Gastrocnemius medialis (tissue), 4 donors: ENCODE data around the gene PLD4. TPM values are rescaled to one million over a fixed set of nuclear protein-coding genes. Genes with fewer than 3 reads are reported as not detected.
"Not testable (repeated sequence)": the region's sequence is repeated elsewhere in the genome, so short reads cannot be mapped to it uniquely, and the experiment has no call there.

Experiments used
- ATAC-seq, 2 donors: fragments of 150-250 bp; one replicate each; pipeline ENCODE4 v1.9.1; 2016
- DNase-seq, 2 donors: peaks; one replicate each; pipeline ENCODE4 v3.0.0-alpha.2; 2019
- H3K27ac ChIP-seq, 4 donors: fragments of 200-600 bp; sonication (generic); 1 replicate in 1 of 4; 2 replicates in 3 of 4; pipeline ENCODE4 v1.5.1; 2016 to 2018; ENCODE audit warnings: mild to moderate bottlenecking in 2 of 4, moderate library complexity in 1 of 4
- H3K27me3 ChIP-seq, 3 donors: fragments of 200-600 bp; sonication (generic) in 2 of 3; 1 replicate in 1 of 3; 2 replicates in 2 of 3; pipeline versions ENCODE4 v1.5.1 to v1.6.0; 2016 to 2019; ENCODE audit warnings: mild to moderate bottlenecking in 1 of 3, moderate library complexity in 1 of 3
- H3K36me3 ChIP-seq, 2 donors: fragments of 200-600 bp; sonication (generic) in 1 of 2; one replicate each; pipeline ENCODE4 v1.5.1; 2017 to 2018
- H3K4me1 ChIP-seq, 2 donors: fragments of 200-600 bp; sonication (generic) in 1 of 2; one replicate each; pipeline ENCODE4 v1.5.1; 2016 to 2017; ENCODE audit warnings: mild to moderate bottlenecking in 2 of 2
- H3K4me3 ChIP-seq, 4 donors: fragments of 200-600 bp; sonication (generic) in 3 of 4; 1 replicate in 1 of 4; 2 replicates in 3 of 4; pipeline ENCODE4 v1.5.1; 2016 to 2019; ENCODE audit warnings: mild to moderate bottlenecking in 2 of 4
- H3K9me3 ChIP-seq, 3 donors: fragments of 200-600 bp; sonication (generic) in 2 of 3; 1 replicate in 1 of 3; 2 replicates in 2 of 3; pipeline ENCODE4 v1.5.1; 2016 to 2019
- CTCF ChIP-seq, 5 experiments: fragments of 450-650 bp in 3 of 5; fragments of 200-600 bp in 2 of 5; sonication (generic) in 2 of 5; IDR thresholded peaks in 4 of 5; conservative IDR thresholded peaks in 1 of 5; 1 replicate in 4 of 5; 2 replicates in 1 of 5; pipeline ENCODE4 v1.5.1; 2016 to 2019; ENCODE audit warnings: antibody characterized with exemption in 5 of 5, mild to moderate bottlenecking in 3 of 5, moderate library complexity in 3 of 5
- POLR2A ChIP-seq, 2 donors: fragments of 450-650 bp; IDR thresholded peaks; one replicate each; pipeline ENCODE4 v1.6.1; 2017; ENCODE audit warnings: antibody characterized with exemption in 2 of 2, mild to moderate bottlenecking in 2 of 2, moderate library complexity in 2 of 2
- in situ Hi-C, 4 donors: fragments of 200-750 bp; cut with MboI; loops; one replicate each; pipeline versions ENCODE4 v1.15.0 to v1.8.0; 2017; ENCODE audit warnings: low sequenced_read_pairs in 4 of 4
- intact Hi-C: fragments of 100-400 bp; cut with DNase I; formaldehyde crosslinking; loops from one replicate; pipeline ENCODE4 v1.15.1; 2023; ENCODE audit warnings: low total_unique reads
- total RNA-seq, 4 donors: library from RNA; depleted of rRNA; stranded (reverse); fragments of >200 nt; gene quantifications; one replicate each; pipeline versions ENCODE4 v1.1.0 to v1.2.3, GENCODE V29; 2016

Gene PLD4
- total RNA-seq, 4 donors from 2014 or later, result not detected

- H3K9me3 ChIP-seq, result no peaks in the 10 kb centered on the region
- no peaks in the 10 kb centered on the region for H3K4me1 ChIP-seq
- H3K36me3 ChIP-seq, result peaks cover 0 to 28% of the 10 kb centered on the region in 2 donors
- no peaks in the 10 kb centered on the region for H3K27me3 ChIP-seq
- no peak for TF ChIP-seq POLR2A (IDR thresholded peaks at IDR 0.05)
- TF ChIP-seq CTCF (IDR thresholded peaks at IDR 0.05 in 4 of 5, conservative IDR thresholded peaks at IDR 0.05 in 1 of 5), result no peak
- ATAC-seq (no peak), DNase-seq (no peak)
- no peak overlapping the region for H3K4me3 ChIP-seq
- intact Hi-C loops, result no loop called here
- H3K27ac ChIP-seq, result no peak overlapping the region
- in situ Hi-C loops, result no loop called here
Observed at GRCh38 chr14:104889375-104889757, 35.3 kb upstream of the PLD4 start.

DNA sequence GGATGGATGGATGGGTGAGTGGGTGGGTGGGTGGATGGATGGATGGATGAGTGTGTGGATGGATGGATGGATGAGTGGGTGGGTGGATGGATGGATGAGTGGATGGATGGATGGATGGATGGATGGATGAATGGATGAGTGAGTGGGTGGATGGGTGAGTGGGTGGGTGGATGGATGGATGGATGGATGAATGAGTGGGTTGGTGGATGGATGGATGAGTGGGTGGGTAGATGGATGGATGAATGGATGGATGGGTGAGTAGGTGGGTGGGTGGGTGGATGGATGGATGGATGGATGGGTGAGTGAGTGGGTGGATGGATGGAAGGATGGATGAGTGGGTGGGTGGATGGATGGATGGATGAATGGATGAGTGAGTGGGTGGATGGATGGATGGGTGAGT, 34.4 kb upstream of the PLD4 start:
- intact Hi-C loops, H3K4me1 ChIP-seq, ATAC-seq, H3K4me3 ChIP-seq, H3K27ac ChIP-seq, H3K27me3 ChIP-seq, DNase-seq, H3K9me3 ChIP-seq, in situ Hi-C loops: not testable (repeated sequence)
- H3K36me3 ChIP-seq, result peaks cover 0 to 28% of the 10 kb centered on the region in 2 donors

DNA sequence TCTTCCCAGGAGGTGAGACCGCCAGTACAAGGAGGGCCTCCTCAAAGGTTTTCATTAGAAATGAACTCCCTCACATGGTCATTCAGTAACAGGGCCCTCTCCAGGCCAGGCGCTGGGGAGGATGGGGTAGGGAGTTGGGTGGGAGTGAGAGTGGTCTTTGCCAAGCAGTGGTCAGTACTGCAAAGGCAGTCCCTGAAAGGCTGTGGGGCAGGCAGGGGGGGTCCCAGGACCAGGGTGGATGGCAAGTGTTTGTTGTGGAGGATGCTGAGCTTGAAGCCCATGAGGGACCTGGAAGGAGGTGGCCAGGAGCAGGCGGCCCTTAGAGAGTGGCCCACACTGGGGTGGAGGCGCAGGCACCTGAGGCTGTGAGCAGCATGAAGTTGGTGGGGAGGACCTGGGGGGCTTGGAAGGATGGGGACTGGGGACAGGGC, 33.5 kb upstream of the PLD4 start:
- TF ChIP-seq POLR2A (IDR thresholded peaks at IDR 0.05), result no peak
- TF ChIP-seq CTCF (IDR thresholded peaks at IDR 0.05 in 4 of 5, conservative IDR thresholded peaks at IDR 0.05 in 1 of 5), result no peak
- DNase-seq, result no peak
- Histone ChIP-seq H3K27me3 (no peaks in the 10 kb centered on the region), H3K4me3 (no peak overlapping the region), H3K36me3 (peaks cover 0 to 25% of the 10 kb centered on the region in 2 donors), H3K4me1 (no peaks in the 10 kb centered on the region), H3K27ac (no peak overlapping the region), H3K9me3 (no peaks in the 10 kb centered on the region)
- in situ Hi-C loops (no loop called here), intact Hi-C loops (no loop called here)
- no peak for ATAC-seq

DNA sequence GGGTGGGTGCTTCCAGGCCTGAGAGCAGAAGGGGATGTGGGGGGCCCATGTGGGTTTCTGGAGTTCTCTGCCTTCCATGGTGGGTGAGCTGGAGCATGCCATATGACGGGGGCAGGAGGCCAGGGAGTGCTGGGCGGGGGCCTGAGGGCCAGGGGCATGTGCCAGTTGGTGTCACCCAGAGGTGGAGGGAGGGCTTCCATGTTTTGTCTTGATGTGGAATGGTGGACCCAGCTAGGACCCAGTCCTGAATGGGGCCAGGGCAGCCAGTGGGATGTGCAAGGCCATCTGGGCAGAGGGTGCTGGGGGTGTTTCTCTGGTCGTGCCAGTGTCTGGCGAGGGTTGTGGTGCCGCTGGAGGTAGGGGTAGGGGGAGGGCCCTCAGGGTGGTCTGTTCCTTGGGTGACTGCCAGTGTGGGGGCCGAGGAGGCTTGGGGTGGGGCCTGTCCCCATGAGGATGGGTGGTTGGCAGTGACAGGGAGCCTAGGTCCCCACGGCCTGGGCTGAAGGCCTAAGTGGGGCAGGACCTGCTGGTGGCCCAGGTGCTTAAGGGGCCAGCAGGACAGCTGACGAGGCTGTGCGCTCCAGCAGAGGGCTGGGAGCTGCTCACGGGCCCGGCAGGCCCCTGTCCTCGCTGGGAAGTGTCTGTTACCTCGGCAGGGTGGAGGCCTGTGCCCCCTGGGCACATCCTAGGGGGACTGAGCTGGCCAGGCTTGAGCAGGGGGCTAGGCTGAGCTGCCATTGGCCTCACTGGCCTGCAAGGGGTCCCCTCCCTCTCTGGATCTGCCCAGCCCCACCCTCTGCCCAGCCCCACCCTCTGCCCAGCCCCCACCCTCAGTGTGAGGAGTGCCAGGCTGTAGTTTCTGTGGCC, 32.8 kb upstream of the PLD4 start:
- H3K27me3 ChIP-seq, result no peaks in the 10 kb centered on the region
- intact Hi-C loops (no loop called here), in situ Hi-C loops (no loop called here)
- TF ChIP-seq POLR2A (IDR thresholded peaks at IDR 0.05), result no peak
- TF ChIP-seq CTCF (IDR thresholded peaks at IDR 0.05 in 4 of 5, conservative IDR thresholded peaks at IDR 0.05 in 1 of 5), result no peak
- H3K4me1 ChIP-seq, result no peaks in the 10 kb centered on the region
- H3K4me3 ChIP-seq, result no peak overlapping the region
- no peaks in the 10 kb centered on the region for H3K9me3 ChIP-seq
- peak; percentile 1 to 11 for DNase-seq
- no peak overlapping the region for H3K27ac ChIP-seq
- H3K36me3 ChIP-seq, result peaks cover 0 to 18% of the 10 kb centered on the region in 2 donors
- no peak for ATAC-seq

- Histone ChIP-seq H3K4me1 (no peaks in the 10 kb centered on the region), H3K36me3 (peaks cover 0 to 9% of the 10 kb centered on the region in 2 donors), H3K27me3 (no peaks in the 10 kb centered on the region), H3K4me3 (no peak overlapping the region), H3K9me3 (no peaks in the 10 kb centered on the region), H3K27ac (no peak overlapping the region)
- ATAC-seq (no peak), DNase-seq (no peak)
- intact Hi-C loops (no loop called here), in situ Hi-C loops (no loop called here)
- TF ChIP-seq CTCF (IDR thresholded peaks at IDR 0.05 in 4 of 5, conservative IDR thresholded peaks at IDR 0.05 in 1 of 5), result no peak
Observed at GRCh38 chr14:104892531-104893434, 31.9 kb upstream of the PLD4 start.
